Endothelial cell of umbilical vein (primary cell): ENCODE data around the gene PDE11A.

Experiments used
- CTCF ChIP-seq, 2 donors: IDR thresholded peaks; 1 replicate in 1 of 2; 2 replicates in 1 of 2; pipeline ENCODE4 v1.5.1; 2011; ENCODE audit warnings: low read length in 2 of 2, mild to moderate bottlenecking in 2 of 2, moderate library complexity in 2 of 2, control low read depth in 1 of 2, inconsistent platforms in 1 of 2, low read depth in 1 of 2; ENCODE audit not compliant: insufficient read depth in 1 of 2; ENCODE audit errors: extremely low read depth in 1 of 2
- EZH2 ChIP-seq: IDR thresholded peaks from 2 replicates; pipeline ENCODE4 v1.6.1; 2012; ENCODE audit warnings: borderline replicate concordance, low read depth, mild to moderate bottlenecking, moderate library complexity, low read length, inconsistent platforms; ENCODE audit not compliant: severe bottlenecking
- MYC ChIP-seq: IDR thresholded peaks from one replicate; pipeline ENCODE4 v1.6.1; 2011; ENCODE audit warnings: mild to moderate bottlenecking, low read depth, low read length
- POLR2A ChIP-seq: IDR thresholded peaks from 2 replicates; pipeline ENCODE4 v1.6.1; 2012; ENCODE audit warnings: low read depth, mild to moderate bottlenecking, control low read depth, low read length
- POLR2AphosphoS5 ChIP-seq: IDR thresholded peaks from 2 replicates; pipeline ENCODE4 v1.6.1; 2012; ENCODE audit warnings: low read depth, mild to moderate bottlenecking, control low read depth, low read length, moderate library complexity; ENCODE audit not compliant: insufficient read depth

- TF ChIP-seq CTCF (IDR thresholded peaks at IDR 0.05; ENCODE audit: extremely low read depth in 1 of 2, insufficient read depth in 1 of 2, low read depth in 1 of 2, low read length in 2 of 2) (no peak), MYC (no peak), POLR2A (no peak), POLR2AphosphoS5 (no peak), EZH2 (no peak)
Measured at GRCh38 chr2:177885828-177886466, 186.6 kb downstream of the PDE11A start.
